Heart left ventricle (tissue), 13 donors: Measurements from ENCODE around the gene ETHE1.

Experiments
- POLR2A ChIP-seq, 2 donors: fragments of 450-650 bp; IDR thresholded peaks; one replicate each; pipeline ENCODE4 v1.6.1; 2017; ENCODE audit warnings: antibody characterized with exemption in 2 of 2, mild to moderate bottlenecking in 2 of 2, moderate library complexity in 2 of 2
- TF ChIP-seq, protein P1 (sequence below), 12 donors: fragments of 200-600 bp; sonication (generic) in 4 of 12; IDR thresholded peaks; one replicate each; pipeline versions ENCODE4 v1.5.0 to v1.8.0; 2018 to 2022; ENCODE audit warnings: antibody characterized with exemption in 12 of 12, mild to moderate bottlenecking in 5 of 12
- donor health status: ischemic (EF 13 %, LVEDD 7.1; RV severe dilation, severe dysfunction).
- donor health status: DM: no; HTN: yes; CAD: no.
- donor health status: DM: no; HTN: no; CAD: no.
- donor health status: ischemic (EF 25% LVEDD 6.9; RV normal size, moderate dysfunction).
- donor health status: ischemic (EF 25% LVEDD 5.7; RV mildly dilated, moderate dysfunction).
- donor health status: ischemic (EF 35%, LVEDD 5.7; RV mildly dilated, moderate dysfunction).
- donor health status: nonischemic (EF 11% LVEDD 7.7; RV severe dilation, severe dysfunction).
- donor health status: DM: yes; HTN: yes; CAD: no.
- donor health status: PGD.
- donor health status: ischemic (EF 29% LVEDD 5.4; RV normal size, mild dysfunction).
- donor health status: nonischemic (EF 23%, LVEDD 6.1; RV moderate dilation, normal function).

- no peak for TF ChIP-seq POLR2A (IDR thresholded peaks at IDR 0.05)
- TF ChIP-seq, protein P1, sequence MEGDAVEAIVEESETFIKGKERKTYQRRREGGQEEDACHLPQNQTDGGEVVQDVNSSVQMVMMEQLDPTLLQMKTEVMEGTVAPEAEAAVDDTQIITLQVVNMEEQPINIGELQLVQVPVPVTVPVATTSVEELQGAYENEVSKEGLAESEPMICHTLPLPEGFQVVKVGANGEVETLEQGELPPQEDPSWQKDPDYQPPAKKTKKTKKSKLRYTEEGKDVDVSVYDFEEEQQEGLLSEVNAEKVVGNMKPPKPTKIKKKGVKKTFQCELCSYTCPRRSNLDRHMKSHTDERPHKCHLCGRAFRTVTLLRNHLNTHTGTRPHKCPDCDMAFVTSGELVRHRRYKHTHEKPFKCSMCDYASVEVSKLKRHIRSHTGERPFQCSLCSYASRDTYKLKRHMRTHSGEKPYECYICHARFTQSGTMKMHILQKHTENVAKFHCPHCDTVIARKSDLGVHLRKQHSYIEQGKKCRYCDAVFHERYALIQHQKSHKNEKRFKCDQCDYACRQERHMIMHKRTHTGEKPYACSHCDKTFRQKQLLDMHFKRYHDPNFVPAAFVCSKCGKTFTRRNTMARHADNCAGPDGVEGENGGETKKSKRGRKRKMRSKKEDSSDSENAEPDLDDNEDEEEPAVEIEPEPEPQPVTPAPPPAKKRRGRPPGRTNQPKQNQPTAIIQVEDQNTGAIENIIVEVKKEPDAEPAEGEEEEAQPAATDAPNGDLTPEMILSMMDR (IDR thresholded peaks at IDR 0.05) = no peak
Measured at GRCh38 chr19:43505186-43505456, 21.9 kb downstream of the ETHE1 start.
